H1 (cell line): Measurements from ENCODE around the gene ST8SIA5.
A peak's percentile ranks its signal among the peaks of the same experiment; 100 is the strongest.

Experiments
- BRCA1 ChIP-seq: IDR thresholded peaks from 2 replicates; pipeline ENCODE4 v1.6.1; 2012; ENCODE audit warnings: low read depth, low read length, improper control_type of control experiment
- TF ChIP-seq, protein P1 (sequence below), 3 experiments: IDR thresholded peaks; 1 replicate in 2 of 3; 2 replicates in 1 of 3; pipeline versions ENCODE4 v1.5.1 to v1.6.1; 2011; ENCODE audit warnings: low read length in 3 of 3, mild to moderate bottlenecking in 3 of 3, inconsistent platforms in 2 of 3, low read depth in 1 of 3, moderate library complexity in 1 of 3; ENCODE audit not compliant: insufficient read depth in 1 of 3; ENCODE audit errors: control extremely low read depth in 1 of 3

DNA sequence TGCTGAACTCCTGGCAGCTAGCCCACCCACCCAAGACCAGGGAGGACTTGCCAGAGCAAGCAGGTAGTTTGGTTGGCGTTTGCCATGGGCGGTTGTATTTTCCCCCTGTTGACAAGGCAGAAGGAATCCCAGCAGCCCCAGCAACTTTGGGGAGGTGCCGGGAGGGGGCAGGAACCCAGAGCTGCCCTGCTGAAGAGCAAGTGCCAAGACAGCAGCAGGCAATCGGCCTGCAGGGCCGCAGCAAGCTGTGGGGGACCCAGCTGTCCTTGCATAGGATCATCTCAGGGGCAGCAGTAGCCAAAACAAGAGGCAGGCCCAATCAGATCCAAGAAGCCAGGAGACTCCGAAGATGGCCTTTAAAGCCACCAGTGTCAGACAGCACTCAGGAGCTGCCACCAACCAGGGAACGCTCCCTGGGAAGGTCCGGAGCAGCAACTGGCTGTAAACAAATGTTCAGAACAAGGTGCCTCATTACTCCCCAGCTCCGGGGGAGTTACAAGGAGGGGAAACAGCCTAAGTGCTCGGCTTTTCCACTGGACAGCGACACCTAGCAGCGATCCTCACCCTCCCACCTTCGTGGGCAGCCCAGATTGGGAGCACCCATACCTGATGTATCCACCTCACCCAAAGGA is 2.1 kb downstream of the ST8SIA5 start:
- TF ChIP-seq, protein P1, sequence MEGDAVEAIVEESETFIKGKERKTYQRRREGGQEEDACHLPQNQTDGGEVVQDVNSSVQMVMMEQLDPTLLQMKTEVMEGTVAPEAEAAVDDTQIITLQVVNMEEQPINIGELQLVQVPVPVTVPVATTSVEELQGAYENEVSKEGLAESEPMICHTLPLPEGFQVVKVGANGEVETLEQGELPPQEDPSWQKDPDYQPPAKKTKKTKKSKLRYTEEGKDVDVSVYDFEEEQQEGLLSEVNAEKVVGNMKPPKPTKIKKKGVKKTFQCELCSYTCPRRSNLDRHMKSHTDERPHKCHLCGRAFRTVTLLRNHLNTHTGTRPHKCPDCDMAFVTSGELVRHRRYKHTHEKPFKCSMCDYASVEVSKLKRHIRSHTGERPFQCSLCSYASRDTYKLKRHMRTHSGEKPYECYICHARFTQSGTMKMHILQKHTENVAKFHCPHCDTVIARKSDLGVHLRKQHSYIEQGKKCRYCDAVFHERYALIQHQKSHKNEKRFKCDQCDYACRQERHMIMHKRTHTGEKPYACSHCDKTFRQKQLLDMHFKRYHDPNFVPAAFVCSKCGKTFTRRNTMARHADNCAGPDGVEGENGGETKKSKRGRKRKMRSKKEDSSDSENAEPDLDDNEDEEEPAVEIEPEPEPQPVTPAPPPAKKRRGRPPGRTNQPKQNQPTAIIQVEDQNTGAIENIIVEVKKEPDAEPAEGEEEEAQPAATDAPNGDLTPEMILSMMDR (IDR thresholded peaks at IDR 0.05; ENCODE audit: control extremely low read depth in 1 of 3, insufficient read depth in 1 of 3, low read depth in 1 of 3, low read length in 3 of 3): peak; percentile 21 to 59 (median 49); a peak in 3 of 4 replicates
- no peak for TF ChIP-seq BRCA1
